HG02763 (cell line): ENCODE data around the gene CD200.
"Not testable (repeated sequence)": the region's sequence is repeated elsewhere in the genome, so short reads cannot be mapped to it uniquely, and the experiment has no call there.

Experiments
- ATAC-seq: cut with Tn5 transposase; IDR thresholded peaks from one replicate; pipeline ENCODE4 v1.9.1; 2021; ENCODE audit warnings: mild to moderate bottlenecking, moderate library complexity; ENCODE audit not compliant: unreplicated experiment

The CD200 gene

GRCh38 chr3:112357930-112358780, 25.2 kb downstream of the CD200 start:
- no peak for ATAC-seq

GRCh38 chr3:112360561-112360960, 27.6 kb downstream of the CD200 start:
- ATAC-seq, result no peak

- no peak for ATAC-seq
Measured at GRCh38 chr3:112362221-112362620, 29.3 kb downstream of the CD200 start.

DNA sequence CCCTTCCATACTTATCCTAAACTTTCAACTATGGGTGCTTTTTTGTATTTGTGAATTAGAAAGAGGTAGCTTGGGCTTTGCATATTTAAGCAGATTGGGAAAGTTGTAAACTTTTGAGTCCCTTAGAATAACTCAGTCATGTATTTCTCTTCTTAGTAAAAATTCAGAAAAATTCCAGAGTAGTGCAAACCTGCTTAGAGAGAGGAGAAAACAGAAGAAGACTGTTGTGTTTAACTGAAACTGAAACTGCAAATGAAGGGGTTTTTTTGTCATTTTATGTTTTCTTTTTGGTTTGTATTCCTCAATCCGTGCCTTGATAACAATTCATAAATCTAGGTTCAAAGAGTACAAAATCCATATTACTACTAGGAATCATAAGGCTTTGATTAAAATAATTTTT, 31.3 kb downstream of the CD200 start:
- peak; percentile 52 for ATAC-seq

- ATAC-seq, result no peak
Measured at GRCh38 chr3:112365035-112365434, 32.1 kb downstream of the CD200 start.

GRCh38 chr3:112365636-112366035, 32.7 kb downstream of the CD200 start:
- no peak for ATAC-seq

- ATAC-seq, result no peak
Measured at GRCh38 chr3:112366522-112366921, 33.6 kb downstream of the CD200 start.

DNA sequence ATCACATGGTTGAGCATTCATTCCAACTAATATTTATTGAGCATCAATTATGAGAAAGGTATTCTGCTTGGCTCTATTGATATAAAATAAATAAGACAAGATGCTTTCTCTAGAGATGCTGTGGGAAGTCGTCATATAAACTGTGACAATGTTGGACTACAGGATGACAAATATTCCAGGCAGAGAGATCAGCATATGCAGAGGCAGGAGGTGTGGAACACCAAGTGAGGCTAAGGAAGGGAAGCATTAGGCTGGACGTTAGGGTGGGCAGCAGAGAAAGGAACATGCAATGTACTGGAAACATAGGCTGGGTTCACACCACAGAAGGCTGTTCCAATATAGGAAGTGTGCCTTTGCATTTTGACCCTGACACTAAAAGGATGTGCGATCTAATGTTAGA, 38.6 kb downstream of the CD200 start:
- no peak for ATAC-seq

GRCh38 chr3:112372396-112372795, 39.4 kb downstream of the CD200 start:
- ATAC-seq, result no peak

DNA sequence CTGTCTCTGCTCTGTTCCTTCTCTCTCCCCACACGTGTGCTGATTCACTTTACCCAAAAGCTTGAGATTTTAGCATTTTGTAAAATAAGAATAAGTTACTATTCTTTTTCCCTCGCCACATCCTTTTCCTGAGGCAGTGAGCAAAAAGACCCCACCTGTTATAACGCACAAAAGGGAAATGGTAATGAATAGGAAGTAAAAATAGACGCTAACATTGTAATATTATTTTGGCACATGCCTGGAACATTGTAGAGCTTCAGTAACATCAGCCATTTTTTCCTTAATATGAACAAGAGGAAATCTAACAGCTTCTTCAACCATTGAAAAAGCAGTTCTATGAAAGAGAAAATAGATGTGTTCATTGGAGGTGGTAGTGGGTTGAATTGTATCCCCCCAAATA, 40.5 kb downstream of the CD200 start:
- ATAC-seq, result no peak

DNA sequence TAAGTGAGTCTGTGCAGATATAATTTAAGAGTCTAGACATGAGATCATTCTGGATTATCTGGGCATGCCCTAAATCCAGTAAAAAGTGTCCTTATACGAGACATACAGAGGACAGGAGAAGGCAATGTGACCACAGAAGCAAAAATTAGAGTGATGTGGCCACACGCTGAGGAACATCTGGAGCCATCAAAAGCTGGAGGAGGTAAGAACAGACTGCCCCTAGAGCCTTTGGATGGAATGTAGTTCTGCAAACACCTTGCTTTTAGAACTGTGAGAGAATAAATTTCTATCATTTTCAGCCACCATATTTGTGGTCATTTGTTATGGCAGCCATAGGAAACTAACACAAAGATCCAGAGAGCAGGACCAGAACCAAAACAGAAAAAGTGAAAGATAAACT, 41.0 kb downstream of the CD200 start:
- ATAC-seq, result no peak

DNA sequence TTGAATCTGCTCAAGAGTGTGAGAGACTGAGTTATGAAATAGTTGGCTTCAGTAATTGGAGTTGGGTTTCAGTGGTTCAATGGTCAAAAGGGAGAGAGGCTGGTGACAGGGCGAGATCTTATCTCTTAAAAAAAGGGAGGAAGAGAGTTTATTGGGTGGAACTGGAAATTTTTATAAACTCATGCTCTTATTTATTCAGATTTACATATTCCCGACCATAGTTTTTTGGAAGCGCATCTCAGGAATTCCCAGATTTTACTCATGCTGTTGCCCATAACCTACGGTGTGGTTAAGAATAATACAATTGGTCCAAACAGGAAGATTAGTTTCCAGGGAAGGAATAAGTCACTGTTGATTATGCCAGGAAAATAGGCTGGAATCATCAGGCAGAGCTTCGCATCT, 41.4 kb downstream of the CD200 start:
- no peak for ATAC-seq

DNA sequence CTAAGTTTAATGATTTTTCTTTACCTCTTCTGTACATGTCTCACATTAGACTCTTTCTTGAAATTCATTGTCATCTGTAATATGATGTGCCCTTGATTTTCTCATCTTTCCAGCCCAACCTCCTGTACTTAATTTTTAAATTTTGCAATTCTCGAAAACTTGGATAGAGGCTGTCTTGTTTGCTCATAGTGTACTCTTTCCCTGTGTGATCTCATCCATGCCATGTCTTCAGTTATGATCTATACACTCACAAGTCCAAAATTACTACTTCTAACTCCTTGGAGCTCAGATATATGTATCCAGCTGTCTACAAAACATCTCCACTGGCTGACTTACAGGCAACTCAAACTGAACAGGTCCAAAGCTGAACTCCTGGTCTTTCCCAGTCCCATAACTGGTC, 42.2 kb downstream of the CD200 start:
- ATAC-seq, result no peak

GRCh38 chr3:112376241-112376911, 43.4 kb downstream of the CD200 start:
- ATAC-seq, result no peak

- no peak for ATAC-seq
Measured at GRCh38 chr3:112376992-112377391, 44.0 kb downstream of the CD200 start.

- ATAC-seq, result no peak
Measured at GRCh38 chr3:112377568-112378071, 44.7 kb downstream of the CD200 start.

GRCh38 chr3:112378347-112378746, 45.4 kb downstream of the CD200 start:
- ATAC-seq, result not testable (repeated sequence)

DNA sequence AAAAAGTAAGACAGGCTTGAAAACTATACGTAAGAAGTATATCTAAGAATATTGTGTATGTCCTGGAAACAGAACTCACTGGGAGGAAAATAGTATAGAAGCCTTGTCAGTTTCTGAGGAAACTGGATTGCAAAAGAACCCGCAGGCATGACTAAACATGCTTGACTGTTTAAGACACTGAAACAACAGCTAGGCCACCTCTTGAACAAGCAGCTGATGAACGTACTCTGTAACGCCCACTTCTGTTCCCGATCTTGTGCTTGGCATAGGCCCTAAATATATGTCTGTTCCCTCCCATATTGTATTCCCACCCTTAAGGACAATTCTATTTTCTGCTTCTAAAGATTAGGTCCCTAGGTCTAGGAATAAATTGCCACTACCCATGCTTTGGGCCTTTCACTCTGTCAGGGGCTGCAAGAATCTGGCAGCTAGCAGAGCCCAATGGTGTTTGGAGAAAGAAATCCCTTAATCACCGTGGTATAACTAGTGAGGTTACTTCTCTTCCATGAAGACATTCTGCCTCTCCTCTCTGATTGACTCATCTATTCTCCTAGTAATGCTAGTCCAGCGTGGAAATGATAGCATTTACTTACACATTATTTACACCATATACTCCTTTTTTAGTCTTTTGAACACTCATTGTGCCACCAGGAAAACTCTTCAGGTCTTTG, 46.2 kb downstream of the CD200 start:
- ATAC-seq, result no peak

- ATAC-seq, result no peak
Measured at GRCh38 chr3:112381673-112382542, 49.0 kb downstream of the CD200 start.

DNA sequence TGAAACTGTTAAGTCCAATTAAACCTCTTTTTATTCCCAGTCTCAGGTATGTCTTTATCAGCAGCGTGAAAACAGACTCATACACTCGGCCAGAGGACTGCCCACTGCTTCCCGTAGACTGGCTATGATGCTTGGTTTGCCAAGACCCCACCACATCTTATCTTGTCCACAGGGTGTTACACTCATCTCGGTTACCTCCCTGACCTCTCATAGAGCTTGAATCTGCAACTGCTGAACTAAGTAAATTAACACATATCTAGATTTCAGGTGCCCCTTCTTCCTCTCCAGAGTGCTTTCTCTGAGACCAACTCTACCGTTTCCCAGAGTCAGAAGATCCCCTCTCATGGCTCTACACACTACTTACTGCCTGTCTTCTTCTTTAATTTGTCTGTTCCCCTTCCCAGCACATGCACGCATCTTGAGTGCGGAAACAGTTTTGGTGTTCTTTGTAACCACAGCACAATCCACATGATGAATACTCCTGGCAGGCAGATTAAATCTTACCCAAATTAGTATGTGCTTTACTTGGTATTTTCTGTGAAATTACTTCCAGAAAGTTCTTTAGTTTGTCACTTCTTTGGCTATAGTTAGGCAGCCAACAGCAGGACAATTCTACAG, 49.7 kb downstream of the CD200 start:
- ATAC-seq, result no peak
